LNCAP (cell line): ENCODE data around the gene CTBP1.

ENCODE experiments used
- CTCF ChIP-seq: fragments of 450-650 bp; IDR thresholded peaks from 2 replicates; pipeline ENCODE4 v1.5.1; 2017; ENCODE audit warnings: mild to moderate bottlenecking

The CTBP1 gene

DNA sequence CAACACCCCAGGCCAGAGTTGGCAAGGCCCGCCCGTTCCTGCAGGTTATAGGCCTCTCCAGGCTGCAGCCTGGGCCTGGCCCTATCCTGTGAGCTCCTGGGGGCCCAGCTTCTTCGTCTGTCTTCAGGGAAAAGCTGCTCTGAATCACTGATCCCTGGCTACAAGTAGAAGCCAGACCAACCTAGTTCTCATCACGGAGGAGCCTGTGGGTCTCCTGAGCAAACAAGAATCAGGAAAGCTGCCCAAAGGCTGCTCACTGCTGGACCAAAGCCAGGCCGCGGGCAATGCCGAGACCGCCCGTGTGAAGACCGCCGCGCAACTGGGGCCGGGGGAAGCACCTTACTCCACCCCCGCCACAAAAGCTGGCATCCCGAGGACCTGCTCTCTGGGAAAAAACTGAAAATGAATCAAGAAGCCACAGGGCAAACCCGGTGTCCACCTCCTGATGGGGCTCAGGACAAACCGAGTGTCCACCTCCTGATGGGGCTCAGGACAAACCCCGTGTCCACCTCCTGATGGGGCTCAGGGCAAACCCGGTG is 12.8 kb downstream of the CTBP1 start:
- TF ChIP-seq CTCF = no peak

GRCh38 chr4:1235381-1236102 is 13.4 kb downstream of the CTBP1 start:
- TF ChIP-seq CTCF = no peak

DNA sequence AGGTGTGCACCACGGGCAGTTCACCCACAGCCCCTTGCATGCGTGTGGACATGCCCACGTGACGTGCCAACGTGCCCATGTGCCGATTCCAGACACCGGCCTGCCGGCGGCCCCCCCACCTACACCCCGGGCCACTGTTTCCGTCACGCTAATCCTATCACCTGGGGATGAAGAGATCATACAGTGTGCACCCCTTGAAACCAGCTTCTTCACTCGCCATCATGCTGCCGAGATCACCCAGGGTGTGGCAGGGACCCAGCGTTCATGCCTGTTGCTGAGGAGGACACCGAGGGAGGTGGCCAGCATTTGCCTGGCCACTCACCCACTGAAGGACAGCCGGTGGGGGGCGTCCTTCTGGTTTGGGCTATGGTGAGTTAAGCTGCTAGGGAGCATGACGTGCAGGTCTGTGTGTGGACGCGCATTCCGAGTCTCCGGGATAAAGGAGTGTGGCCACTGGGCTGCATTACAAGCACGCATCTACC is 14.1 kb downstream of the CTBP1 start:
- no peak for TF ChIP-seq CTCF

DNA sequence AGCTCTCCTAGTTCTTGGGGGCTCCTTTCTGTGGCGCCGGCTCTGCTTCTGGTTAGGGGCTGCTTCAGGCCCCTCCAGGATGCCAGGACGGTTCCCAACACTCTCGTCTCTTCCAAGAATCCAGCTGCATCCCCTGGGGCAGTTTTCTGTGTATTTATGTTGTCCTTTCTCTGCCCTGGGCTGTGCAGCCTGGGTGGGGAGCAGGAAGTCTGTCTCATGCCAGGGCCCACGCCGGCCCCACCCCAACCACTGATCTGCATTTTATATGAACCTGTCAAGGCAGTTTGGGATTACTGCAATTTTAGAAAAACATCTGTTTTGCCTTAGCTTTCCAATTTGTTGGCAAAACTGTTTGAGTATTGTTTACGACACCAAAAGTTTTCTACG is 14.6 kb downstream of the CTBP1 start:
- no peak for TF ChIP-seq CTCF

DNA sequence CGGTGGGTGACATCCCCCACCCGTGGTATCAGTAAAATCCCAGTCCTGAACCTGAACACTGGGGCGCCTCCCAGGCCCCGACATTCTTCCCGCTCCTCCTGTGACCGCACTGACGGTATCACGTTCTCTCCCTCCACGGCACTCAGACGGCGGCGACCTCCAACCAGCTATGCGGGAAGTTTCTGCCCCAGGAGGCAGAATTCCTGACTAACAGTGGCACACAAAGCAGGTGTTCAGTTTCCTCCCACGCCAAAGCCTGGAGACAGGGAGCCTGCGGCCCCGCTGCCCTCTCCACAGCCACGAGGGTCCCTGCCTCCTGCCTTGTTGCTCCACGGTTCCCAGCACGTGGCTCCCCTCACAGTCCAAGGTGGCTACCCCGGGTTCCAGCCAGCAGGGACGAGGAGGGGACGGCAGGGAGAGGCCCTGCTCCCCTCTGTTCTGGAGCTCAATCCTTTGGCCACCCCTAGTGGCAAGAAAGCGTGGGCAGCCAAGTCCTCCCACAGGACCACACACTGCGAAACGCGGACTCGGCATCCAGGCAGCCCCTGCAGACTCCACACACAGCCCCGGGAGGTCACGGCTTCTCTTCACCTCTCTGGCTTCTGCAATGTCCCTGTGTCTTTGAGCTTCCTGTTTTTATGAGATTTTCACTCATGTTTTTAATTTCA is 15.2 kb downstream of the CTBP1 start:
- no peak for TF ChIP-seq CTCF

- TF ChIP-seq CTCF = no peak
Observed at GRCh38 chr4:1232661-1233621, 16.0 kb downstream of the CTBP1 start.
